ENCODE results near the gene FGF4.

FGF4 gene

DNA sequence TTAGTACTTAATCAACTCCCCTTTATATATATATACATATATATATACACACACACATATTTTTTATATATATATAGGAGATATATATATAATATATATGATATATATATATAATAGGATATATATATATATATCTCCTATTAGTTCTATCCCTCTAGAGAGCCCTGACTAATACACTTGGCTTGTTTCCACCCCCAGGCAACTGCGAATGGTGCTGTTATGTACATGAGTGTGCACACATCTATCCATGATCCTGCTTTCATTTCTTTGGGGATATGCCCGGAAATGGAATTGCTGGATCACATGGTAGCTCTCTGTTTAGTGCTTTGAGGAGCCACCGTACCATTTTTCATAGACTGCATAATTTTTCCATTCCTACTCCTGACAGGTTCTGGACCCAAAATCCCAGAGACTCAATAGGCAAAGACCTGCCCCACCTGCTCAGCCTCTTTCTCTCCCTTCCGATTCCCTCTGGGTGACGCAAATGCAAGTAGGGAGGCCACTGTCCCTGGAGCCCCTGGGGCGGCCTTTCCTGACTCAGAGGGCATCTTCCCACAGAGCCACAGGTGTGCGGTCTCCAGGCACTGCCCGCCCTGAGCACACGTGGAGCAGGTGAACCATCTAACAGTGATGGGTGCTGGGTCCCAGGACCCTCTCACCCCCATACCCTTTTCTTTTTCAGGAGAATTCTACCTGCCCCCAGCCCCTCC, 32.1 kb upstream of the FGF4 start:
- no peak for DNase-seq

GRCh38 chr11:69804769-69805508, 29.8 kb upstream of the FGF4 start:
- DNase-seq: no peak

- DNase-seq: no peak
These were observed 28.6 kb upstream of the FGF4 start for GRCh38 chr11:69803604-69804218.

DNA sequence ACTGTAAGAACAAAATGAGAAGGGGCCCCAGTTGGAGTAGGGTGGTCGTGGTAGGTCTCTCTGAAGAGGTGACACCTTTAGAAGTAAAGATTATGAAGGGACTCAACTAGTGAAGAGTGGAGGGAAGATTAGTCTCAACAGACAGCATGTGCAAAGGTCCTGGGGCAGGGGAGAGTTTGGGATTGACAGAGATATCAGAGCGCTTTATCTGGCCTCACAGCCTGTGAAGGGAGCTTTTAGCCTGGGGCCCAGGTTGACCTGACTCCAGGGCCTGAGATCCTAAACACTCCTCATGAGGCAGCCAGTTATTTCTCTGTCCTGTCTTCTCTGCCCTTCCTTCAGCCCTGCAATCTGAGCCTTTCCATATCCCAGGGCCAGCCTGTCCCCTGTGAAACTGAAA, 27.9 kb upstream of the FGF4 start:
- no peak for DNase-seq

DNA sequence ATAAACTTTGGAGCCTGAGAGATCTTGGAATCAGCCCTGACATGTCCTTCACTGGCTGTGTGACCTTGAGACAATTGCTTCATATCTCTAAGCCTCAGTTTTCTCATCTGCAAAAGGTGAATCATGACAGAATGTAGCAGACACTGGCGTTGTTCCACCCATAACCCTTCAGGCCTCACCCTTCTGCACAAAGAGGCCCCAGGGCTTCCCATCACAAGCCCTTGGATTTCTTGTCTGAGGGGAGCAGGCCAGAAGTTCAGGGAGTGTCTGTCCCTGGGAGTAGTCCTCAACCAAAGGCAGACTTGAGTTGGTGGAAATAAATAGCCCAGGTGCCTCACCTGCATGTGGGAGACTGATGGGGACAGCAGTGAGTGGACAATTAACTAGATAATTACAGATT, 27.4 kb upstream of the FGF4 start:
- no peak for DNase-seq

GRCh38 chr11:69801513-69802335, 26.6 kb upstream of the FGF4 start:
- DNase-seq: no peak

DNA sequence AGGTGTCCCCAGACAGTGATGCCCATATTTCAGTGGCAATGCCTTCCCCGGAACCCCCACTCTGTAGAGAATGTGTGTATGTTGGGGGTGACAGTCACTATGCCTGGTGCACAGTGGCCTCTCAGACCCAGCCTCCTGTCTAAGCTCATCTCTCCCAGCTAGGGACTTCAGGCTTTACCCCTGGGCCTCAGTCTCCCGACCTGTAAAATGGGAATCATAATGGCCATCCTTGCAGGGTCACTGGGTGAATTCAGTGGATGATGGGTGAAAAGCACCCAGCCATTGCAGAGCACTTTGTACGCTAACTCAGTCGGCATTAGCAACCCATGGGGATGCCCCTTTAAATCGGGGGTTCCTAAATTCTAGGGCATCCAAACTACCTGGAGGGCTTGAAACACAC, 25.1 kb upstream of the FGF4 start:
- no peak for DNase-seq

DNA sequence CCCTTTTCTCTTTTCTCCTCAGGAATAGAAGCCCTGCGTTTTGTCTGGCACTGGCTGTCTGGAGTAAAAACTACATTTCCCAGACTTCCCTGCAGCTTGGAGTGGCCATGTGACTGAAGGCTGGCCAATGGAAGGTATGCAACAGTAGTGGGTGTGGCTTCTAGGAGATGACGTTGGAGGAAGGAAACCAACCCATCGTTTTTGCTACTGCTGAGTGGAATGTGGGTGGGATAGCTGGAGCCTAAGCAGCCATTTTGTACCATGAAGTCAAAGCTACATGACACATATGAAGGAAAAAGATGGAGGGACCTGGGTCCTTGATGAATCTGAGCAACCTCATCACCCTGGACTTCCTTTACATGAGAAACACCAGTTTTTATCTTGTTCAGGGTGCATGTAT, 24.4 kb upstream of the FGF4 start:
- no peak for DNase-seq

- DNase-seq: no peak
These were observed 24.0 kb upstream of the FGF4 start for GRCh38 chr11:69799097-69799496.

GRCh38 chr11:69797737-69798528, 22.8 kb upstream of the FGF4 start:
- no peak for DNase-seq

- DNase-seq: no peak
These were observed 22.0 kb upstream of the FGF4 start for GRCh38 chr11:69797156-69797555.

DNA sequence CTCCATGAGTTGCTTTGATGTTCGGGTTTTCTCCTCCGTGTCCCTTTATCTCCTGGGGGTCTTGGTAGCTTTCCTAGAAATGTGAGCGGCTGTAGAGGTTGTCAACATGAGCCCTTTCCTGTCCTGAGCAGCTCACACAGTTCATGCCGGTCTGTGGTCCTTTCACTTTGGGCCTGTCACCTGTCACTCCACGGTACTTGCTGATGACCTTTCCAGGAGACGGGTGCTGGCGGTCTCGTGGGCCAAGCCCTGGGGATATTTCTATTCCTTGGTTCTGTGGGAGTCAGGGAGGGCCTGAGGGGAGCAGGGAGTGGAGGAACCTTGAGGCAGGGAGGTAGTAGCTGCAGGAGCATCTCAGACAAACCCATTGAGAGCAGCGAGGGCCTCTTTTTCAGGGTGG, 20.9 kb upstream of the FGF4 start:
- no peak for DNase-seq

- DNase-seq: no peak
These were observed 16.4 kb upstream of the FGF4 start for GRCh38 chr11:69791276-69792180.

GRCh38 chr11:69788956-69789355, 13.8 kb upstream of the FGF4 start:
- DNase-seq: no peak

DNA sequence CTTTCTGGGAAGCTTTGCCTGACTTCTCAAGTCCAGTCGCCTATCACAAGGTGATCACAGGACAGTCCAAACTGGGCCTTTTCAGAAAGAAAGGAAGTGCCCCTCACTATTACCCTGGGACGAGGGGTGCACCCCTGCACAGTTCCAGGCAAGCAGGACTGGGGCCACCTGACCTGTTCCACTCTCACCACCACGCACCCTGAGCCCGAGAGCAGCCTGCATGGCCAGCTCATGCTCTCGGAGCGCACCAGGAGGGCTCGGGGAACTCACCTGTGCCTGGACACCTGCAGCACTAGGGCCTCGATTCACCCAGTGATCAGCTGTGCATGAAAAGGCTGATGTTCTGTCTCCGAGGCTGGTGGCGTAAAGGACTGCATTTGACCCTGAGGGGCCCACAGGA, 12.8 kb upstream of the FGF4 start:
- DNase-seq: no peak

DNA sequence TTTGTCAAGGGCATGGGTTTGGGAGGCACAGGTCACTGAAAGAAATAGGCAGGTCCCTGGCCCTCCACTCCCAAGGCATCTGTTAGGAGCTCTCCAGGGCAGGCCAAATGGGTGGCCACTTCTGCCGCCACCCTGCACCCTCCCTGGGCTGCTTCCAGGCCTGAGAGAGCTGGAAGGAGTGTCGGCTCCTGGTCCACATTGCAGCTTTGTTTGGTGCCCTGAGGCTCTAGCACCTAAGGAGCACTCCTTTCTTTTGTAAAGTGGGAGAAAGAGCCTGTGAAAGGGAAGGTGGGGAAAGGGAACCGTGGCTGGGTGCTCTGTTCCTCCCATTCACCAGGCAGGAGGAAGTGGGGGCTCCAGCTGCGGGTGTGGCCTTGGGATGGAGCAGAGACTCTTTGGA, 12.3 kb upstream of the FGF4 start:
- DNase-seq: no peak

DNA sequence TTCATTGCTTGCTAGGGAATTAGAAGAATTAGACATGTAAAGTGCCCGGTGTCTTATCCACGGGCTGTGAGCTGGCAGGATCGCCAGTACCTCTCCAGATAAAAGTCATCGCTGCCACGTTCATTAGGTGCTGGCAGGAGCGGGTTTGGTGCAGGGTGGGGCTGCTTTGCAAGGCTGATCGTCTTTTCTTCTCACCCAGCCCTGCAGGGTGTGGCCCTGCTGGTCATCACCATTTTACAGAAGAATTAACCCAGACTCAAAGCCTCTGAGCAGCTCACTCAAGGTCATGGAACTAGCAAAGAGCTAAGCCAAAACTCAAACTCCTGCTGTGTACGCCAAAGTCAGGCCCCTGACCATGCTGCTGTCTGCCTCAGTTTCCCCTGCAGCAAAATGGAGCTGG, 6.1 kb upstream of the FGF4 start:
- DNase-seq: no peak

GRCh38 chr11:69778373-69778772, 3.2 kb upstream of the FGF4 start:
- DNase-seq: no peak

GRCh38 chr11:69774354-69775162, 583 bp downstream of the FGF4 start:
- no peak for DNase-seq

DNA sequence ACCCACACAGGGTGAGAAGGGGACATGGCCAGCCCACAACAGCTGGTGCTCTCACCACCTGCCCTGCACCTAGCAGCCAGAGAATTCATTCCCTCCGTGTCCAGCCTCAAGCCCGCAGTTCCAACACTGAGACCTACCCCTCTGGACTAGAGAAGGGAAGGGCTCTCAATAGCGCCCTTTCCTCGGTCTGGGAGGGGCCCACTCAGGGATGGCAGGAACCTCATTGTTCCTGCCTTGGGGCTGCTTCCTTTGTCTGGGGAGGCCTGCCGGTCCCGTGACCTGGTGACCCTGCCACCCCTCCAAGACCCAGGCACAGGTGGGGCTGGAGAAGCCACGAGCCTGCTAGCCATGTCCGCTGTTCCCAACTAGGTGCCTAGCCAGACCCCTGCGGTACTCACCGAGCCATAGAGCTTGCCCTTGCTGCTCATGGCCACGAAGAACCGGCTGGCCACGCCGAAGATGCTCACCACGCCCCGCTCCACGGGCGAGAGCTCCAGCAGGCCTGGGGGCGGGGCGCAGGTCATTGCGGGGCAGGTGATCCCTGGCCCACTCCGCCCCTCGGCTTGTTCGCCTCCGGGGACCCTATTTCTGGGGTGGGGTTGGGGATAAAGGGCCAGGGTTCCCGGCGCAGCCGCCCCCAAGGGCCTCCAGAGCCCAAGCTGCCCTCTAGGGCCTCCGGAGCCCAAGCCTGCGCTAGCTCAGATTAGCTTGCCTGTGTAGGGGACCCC, 1.4 kb downstream of the FGF4 start:
- DNase-seq: no peak

All from central memory CD4-positive, alpha-beta T cell (primary cell).